GM18502 (cell line): ENCODE measurements around the gene CAPG.
A peak's percentile ranks its signal among the peaks of the same experiment; 100 is the strongest.
"Not testable (repeated sequence)": the region's sequence is repeated elsewhere in the genome, so short reads cannot be mapped to it uniquely, and the experiment has no call there.

Experiments
- ATAC-seq: cut with Tn5 transposase; IDR thresholded peaks from one replicate; pipeline ENCODE4 v1.9.1; 2021; ENCODE audit warnings: mild to moderate bottlenecking; ENCODE audit not compliant: unreplicated experiment, poor library complexity

Gene CAPG

GRCh38 chr2:85399183-85399455 lies 11.0 kb downstream of the CAPG start:
- ATAC-seq, result no peak

- ATAC-seq, result no peak
Observed at GRCh38 chr2:85398426-85399182, 11.6 kb downstream of the CAPG start.

- no peak for ATAC-seq
Observed at GRCh38 chr2:85397925-85398331, 12.2 kb downstream of the CAPG start.

GRCh38 chr2:85396531-85397470 lies 13.4 kb downstream of the CAPG start:
- ATAC-seq, result peak; percentile 36

GRCh38 chr2:85395912-85396475 lies 14.2 kb downstream of the CAPG start:
- ATAC-seq, result no peak

- ATAC-seq, result no peak
Observed at GRCh38 chr2:85394976-85395375, 15.2 kb downstream of the CAPG start.

- no peak for ATAC-seq
Observed at GRCh38 chr2:85394261-85394681, 15.9 kb downstream of the CAPG start.

- ATAC-seq, result no peak
Observed at GRCh38 chr2:85393836-85394235, 16.3 kb downstream of the CAPG start.

GRCh38 chr2:85390941-85391669 lies 19.1 kb downstream of the CAPG start:
- peak; percentile 48 for ATAC-seq

- ATAC-seq, result no peak
Observed at GRCh38 chr2:85388878-85389538, 21.2 kb downstream of the CAPG start.

- no peak for ATAC-seq
Observed at GRCh38 chr2:85387754-85388153, 22.4 kb downstream of the CAPG start.

GRCh38 chr2:85385746-85386145 lies 24.4 kb downstream of the CAPG start:
- ATAC-seq, result no peak

- ATAC-seq, result no peak
Observed at GRCh38 chr2:85383850-85384249, 26.3 kb downstream of the CAPG start.

GRCh38 chr2:85383151-85383550 lies 27.0 kb downstream of the CAPG start:
- not testable (repeated sequence) for ATAC-seq

- no peak for ATAC-seq
Observed at GRCh38 chr2:85380048-85380447, 30.1 kb downstream of the CAPG start.

- no peak for ATAC-seq
Observed at GRCh38 chr2:85378257-85378656, 31.9 kb downstream of the CAPG start.

- ATAC-seq, result no peak
Observed at GRCh38 chr2:85377083-85377482, 33.1 kb downstream of the CAPG start.

- no peak for ATAC-seq
Observed at GRCh38 chr2:85376291-85377065, 33.7 kb downstream of the CAPG start.

GRCh38 chr2:85371045-85371444 lies 39.1 kb downstream of the CAPG start:
- ATAC-seq, result no peak
